LNCAP (cell line): Measurements from ENCODE around the gene YWHAB.

ENCODE experiments used
- CTCF ChIP-seq: fragments of 450-650 bp; IDR thresholded peaks from 2 replicates; pipeline ENCODE4 v1.5.1; 2017; ENCODE audit warnings: mild to moderate bottlenecking

The YWHAB gene

GRCh38 chr20:44910690-44911262 is 25.3 kb downstream of the YWHAB start:
- no peak for TF ChIP-seq CTCF

GRCh38 chr20:44911264-44911921 is 25.9 kb downstream of the YWHAB start:
- peak; percentile 80 for TF ChIP-seq CTCF

GRCh38 chr20:44912189-44912588 is 26.7 kb downstream of the YWHAB start:
- TF ChIP-seq CTCF = no peak

- TF ChIP-seq CTCF = no peak
Observed at GRCh38 chr20:44914924-44915323, 29.4 kb downstream of the YWHAB start.

GRCh38 chr20:44916586-44916985 is 31.1 kb downstream of the YWHAB start:
- no peak for TF ChIP-seq CTCF

- no peak for TF ChIP-seq CTCF
Observed at GRCh38 chr20:44917399-44917798, 31.9 kb downstream of the YWHAB start.

- no peak for TF ChIP-seq CTCF
Observed at GRCh38 chr20:44918342-44918741, 32.8 kb downstream of the YWHAB start.
